Measurements from ENCODE around the gene CPNE5.

DNA sequence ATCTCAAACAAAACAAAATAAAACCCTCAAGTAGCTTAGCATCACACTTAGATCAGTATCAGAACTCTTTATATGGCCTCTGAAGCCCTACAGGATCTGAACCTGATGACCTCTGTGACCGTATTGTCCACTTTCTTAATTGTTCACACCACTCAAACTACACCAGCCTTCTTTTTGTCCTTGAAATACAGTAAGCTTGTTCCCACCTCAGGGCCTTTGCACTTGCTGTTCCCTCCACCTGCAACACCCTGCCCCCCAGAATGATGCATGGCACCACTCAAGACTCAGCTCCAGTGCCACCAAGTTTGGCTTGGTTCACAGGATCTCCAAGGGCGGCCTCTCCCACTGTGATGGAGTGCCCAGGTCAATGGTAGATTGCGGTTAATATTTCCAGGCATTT is 25.7 kb downstream of the CPNE5 start:
- TF ChIP-seq, protein P1, sequence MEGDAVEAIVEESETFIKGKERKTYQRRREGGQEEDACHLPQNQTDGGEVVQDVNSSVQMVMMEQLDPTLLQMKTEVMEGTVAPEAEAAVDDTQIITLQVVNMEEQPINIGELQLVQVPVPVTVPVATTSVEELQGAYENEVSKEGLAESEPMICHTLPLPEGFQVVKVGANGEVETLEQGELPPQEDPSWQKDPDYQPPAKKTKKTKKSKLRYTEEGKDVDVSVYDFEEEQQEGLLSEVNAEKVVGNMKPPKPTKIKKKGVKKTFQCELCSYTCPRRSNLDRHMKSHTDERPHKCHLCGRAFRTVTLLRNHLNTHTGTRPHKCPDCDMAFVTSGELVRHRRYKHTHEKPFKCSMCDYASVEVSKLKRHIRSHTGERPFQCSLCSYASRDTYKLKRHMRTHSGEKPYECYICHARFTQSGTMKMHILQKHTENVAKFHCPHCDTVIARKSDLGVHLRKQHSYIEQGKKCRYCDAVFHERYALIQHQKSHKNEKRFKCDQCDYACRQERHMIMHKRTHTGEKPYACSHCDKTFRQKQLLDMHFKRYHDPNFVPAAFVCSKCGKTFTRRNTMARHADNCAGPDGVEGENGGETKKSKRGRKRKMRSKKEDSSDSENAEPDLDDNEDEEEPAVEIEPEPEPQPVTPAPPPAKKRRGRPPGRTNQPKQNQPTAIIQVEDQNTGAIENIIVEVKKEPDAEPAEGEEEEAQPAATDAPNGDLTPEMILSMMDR (IDR thresholded peaks at IDR 0.05) = no peak
- no peak for TF ChIP-seq POLR2AphosphoS5 (IDR thresholded peaks at IDR 0.05; ENCODE audit: insufficient read depth in 1 of 2, low read depth in 1 of 2)

All from vagina (tissue), 2 donors.